HFFc6 (cell line): Measurements from ENCODE around the gene ZBP1. TPM values are rescaled to one million over a fixed set of nuclear protein-coding genes. Genes with fewer than 3 reads are reported as not detected.
A peak's percentile ranks its signal among the peaks of the same experiment; 100 is the strongest.

Source experiments
- DNase-seq: peaks from one replicate; pipeline ENCODE4 v3.0.0-alpha.2; 2018
- H3K27ac Mint-ChIP-seq: 2 replicates; pipeline ENCODE4 v1.8.0; 2020; ENCODE audit warnings: mild to moderate bottlenecking, mixed read lengths
- H3K27me3 Mint-ChIP-seq: 2 replicates; pipeline ENCODE4 v1.8.0; 2021; ENCODE audit warnings: mild to moderate bottlenecking, moderate library complexity, mixed read lengths; ENCODE audit not compliant: insufficient read depth
- H3K36me3 Mint-ChIP-seq: 2 replicates; pipeline ENCODE4 v1.8.0; 2021; ENCODE audit warnings: low read depth, mixed read lengths
- H3K4me1 Mint-ChIP-seq: 2 replicates; pipeline ENCODE4 v1.8.0; 2020; ENCODE audit warnings: low read depth, mixed read lengths
- H3K4me3 Mint-ChIP-seq: 2 replicates; pipeline ENCODE4 v1.8.0; 2020; ENCODE audit warnings: mild to moderate bottlenecking, moderate library complexity, mixed read lengths
- H3K9me3 Mint-ChIP-seq: 2 replicates; pipeline ENCODE4 v1.8.0; 2020; ENCODE audit warnings: mild to moderate bottlenecking, mixed read lengths
- CTCF ChIP-seq: fragments of 200-600 bp; sonication (generic); IDR thresholded peaks from 2 replicates; pipeline ENCODE4 v1.5.0; 2021; ENCODE audit warnings: antibody characterized with exemption, mild to moderate bottlenecking
- total RNA-seq, 6 experiments: library from RNA; stranded (reverse); fragmentation: NEBNext Ultra II Directional; extraction: Animal tissue kit (Norgen Biotek cat#: 25700); gene quantifications; 2 replicates in 1 of 6; 3 replicates in 5 of 6; pipeline ENCODE4 v1.2.3, GENCODE V29; 2021

Gene ZBP1
- total RNA-seq, 6 experiments from 2014 or later = not detected

DNA sequence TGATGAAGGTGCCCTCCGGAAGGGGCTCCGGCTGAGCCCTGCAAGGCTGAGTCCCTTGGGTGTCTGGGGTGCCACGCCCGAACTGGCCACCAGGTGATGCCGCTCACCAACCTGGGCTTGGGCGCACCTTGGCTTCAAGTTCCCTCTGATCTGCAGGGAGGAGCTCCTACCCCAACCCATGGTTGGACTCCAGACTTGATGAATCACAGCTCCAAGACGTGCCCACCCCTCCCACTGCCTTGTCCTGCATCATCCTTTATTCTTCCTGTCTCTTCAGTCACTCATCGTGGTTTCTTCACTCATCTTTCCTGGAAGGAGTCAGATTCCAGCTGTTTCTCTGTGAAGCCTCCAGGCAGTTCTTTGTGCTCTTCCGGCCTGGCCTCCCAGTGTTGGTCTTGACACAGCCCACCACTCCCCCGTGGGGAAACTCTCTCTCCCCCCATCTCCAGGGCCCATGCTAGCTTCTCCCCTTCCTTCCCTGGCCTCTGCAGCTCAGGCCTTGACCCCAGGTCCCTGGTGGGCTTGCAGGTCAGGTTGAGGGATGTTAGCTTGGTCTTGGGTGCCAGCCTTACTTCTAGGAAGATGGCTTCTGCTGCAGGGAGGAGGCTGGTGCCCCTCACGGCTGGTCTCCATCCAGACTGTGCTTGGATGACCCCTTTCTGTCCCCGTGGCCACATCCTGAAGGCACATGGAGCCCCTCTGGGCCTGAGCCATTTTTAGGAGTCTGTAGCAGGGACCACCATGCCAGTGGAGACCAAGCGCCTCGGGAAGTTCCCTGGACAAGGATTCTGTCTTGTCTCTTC lies 2.6 kb upstream of the ZBP1 start:
- peak; percentile 39 for DNase-seq
- no peak overlapping the region for H3K27ac Mint-ChIP-seq
- no peaks in the 10 kb centered on the region for H3K9me3 Mint-ChIP-seq
- TF ChIP-seq CTCF = peak; percentile 91
- H3K4me1 Mint-ChIP-seq = peaks cover 9% of the 10 kb centered on the region
- H3K27me3 Mint-ChIP-seq = peaks cover 24% of the 10 kb centered on the region
- no peaks in the 10 kb centered on the region for H3K36me3 Mint-ChIP-seq
- H3K4me3 Mint-ChIP-seq = no peak overlapping the region

DNA sequence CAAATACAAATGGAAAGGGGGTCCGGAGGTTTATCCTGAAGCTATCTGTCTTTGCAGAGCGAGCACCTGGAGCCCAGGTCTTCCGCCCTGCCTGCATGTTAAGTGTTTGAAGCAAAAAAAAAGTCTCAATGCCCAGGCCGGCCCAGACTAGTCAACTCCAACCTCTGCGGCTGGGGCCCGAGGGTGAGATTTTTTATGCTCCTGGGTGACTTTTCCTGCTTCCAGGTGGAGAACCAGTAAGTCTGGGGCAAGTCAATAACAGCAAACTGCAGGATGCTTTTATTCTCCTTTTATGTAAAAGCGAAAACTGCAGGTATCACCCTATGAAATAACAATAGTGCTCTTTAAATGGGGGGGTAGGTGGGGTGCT lies 2.0 kb upstream of the ZBP1 start:
- Mint-ChIP-seq H3K27ac (no peak overlapping the region), H3K4me1 (peaks cover 7% of the 10 kb centered on the region), H3K9me3 (no peaks in the 10 kb centered on the region), H3K27me3 (peaks cover 27% of the 10 kb centered on the region), H3K36me3 (no peaks in the 10 kb centered on the region), H3K4me3 (no peak overlapping the region)
- TF ChIP-seq CTCF = no peak
- no peak for DNase-seq

DNA sequence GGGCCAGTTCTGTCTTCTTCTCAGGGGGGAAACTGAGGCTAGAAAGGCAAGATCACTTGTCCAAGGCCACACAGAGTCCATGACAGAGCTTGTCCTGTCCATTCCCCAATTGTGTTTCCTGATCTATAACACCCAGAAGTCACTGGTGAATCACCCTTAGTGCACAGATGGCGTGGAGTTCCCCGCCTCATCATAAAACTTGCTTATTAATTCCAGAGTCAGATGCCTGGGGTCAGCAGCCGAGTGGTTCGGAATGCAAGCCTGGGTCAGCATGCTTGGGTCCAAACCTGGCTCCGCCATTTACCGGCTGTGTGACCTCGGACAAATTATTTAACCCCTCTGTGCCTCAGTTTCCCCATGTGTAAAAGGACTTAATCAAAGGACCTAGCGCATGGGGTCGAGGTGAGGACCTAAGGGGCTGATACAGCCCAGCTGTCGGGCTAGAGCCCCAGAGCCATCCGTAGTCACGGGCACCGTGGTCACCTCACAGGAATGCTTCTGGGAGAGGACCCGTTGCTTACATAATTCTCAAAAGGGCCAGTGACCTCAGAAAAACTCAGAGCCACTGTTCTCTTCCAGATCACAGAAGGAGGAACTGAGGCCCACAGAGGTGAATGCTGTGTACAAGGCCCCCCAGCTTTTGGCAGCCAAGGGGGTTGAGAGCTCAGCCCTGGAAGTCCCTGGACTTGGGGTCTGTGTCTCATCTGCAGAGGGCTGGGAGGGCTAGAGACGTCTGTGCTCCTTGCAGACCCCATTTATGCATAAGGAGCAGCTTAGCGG lies 1.4 kb upstream of the ZBP1 start:
- Mint-ChIP-seq H3K4me1 (peaks cover 7% of the 10 kb centered on the region), H3K9me3 (no peaks in the 10 kb centered on the region)
- DNase-seq = no peak

DNA sequence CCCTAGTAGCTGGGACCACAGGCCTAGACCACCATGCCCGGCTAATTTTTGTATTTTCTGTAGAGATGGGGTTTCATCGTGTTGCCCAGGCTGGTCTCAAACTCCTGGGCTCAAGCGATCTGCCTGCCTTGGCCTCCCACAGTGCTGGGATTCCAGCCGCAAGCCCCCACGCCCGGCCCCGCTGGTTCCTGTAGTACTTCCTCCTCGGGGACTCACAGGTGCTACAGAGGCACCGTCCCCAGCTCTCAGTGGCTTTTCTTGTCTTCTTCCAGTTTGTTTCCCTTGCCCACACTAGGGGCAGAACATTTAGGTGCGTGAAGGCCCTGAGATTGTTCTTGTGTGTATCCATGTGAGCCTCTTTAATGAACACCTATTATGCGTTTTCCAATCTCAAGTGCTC lies 773 bp upstream of the ZBP1 start:
- H3K4me3 Mint-ChIP-seq = no peak overlapping the region
- DNase-seq = no peak
- no peak for TF ChIP-seq CTCF
- H3K27ac Mint-ChIP-seq = no peak overlapping the region
- H3K4me1 Mint-ChIP-seq = peaks cover 7% of the 10 kb centered on the region
- H3K27me3 Mint-ChIP-seq = peaks cover 34% of the 10 kb centered on the region
- H3K36me3 Mint-ChIP-seq = no peaks in the 10 kb centered on the region
- H3K9me3 Mint-ChIP-seq = no peaks in the 10 kb centered on the region

More for the DNA sequence above, 1.4 kb upstream of the ZBP1 start:
- H3K27ac Mint-ChIP-seq = no peak overlapping the region
- H3K36me3 Mint-ChIP-seq = no peaks in the 10 kb centered on the region
- H3K4me3 Mint-ChIP-seq = no peak overlapping the region
- no peak for TF ChIP-seq CTCF
- peaks cover 32% of the 10 kb centered on the region for H3K27me3 Mint-ChIP-seq

GRCh38 chr20:57619051-57619831 lies 985 bp downstream of the ZBP1 start:
- DNase-seq = no peak
- Mint-ChIP-seq H3K27ac (no peak overlapping the region), H3K9me3 (no peaks in the 10 kb centered on the region), H3K27me3 (peaks cover 40% of the 10 kb centered on the region), H3K4me3 (no peak overlapping the region), H3K4me1 (peaks cover 7% of the 10 kb centered on the region), H3K36me3 (no peaks in the 10 kb centered on the region)
- no peak for TF ChIP-seq CTCF
